Measurements from ENCODE around the gene OLIG2.
A peak's percentile ranks its signal among the peaks of the same experiment; 100 is the strongest.

Gene OLIG2

DNA sequence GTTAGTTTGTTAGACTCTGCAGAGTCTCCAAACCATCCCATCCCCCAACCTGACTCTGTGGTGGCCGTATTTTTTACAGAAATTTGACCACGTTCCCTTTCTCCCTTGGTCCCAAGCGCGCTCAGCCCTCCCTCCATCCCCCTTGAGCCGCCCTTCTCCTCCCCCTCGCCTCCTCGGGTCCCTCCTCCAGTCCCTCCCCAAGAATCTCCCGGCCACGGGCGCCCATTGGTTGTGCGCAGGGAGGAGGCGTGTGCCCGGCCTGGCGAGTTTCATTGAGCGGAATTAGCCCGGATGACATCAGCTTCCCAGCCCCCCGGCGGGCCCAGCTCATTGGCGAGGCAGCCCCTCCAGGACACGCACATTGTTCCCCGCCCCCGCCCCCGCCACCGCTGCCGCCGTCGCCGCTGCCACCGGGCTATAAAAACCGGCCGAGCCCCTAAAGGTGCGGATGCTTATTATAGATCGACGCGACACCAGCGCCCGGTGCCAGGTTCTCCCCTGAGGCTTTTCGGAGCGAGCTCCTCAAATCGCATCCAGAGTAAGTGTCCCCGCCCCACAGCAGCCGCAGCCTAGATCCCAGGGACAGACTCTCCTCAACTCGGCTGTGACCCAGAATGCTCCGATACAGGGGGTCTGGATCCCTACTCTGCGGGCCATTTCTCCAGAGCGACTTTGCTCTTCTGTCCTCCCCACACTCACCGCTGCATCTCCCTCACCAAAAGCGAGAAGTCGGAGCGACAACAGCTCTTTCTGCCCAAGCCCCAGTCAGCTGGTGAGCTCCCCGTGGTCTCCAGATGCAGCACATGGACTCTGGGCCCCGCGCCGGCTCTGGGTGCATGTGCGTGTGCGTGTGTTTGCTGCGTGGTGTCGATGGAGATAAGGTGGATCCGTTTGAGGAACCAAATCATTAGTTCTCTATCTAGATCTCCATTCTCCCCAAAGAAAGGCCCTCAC is at the start of gene OLIG2:
OLIG2 (plus strand) TSS at position 447 of the 954 bp plus-strand sequence. CDS start 928 bp downstream, outside the sequence.
- DNase-seq: peak; percentile 38 to 61 (median 46)

DNA sequence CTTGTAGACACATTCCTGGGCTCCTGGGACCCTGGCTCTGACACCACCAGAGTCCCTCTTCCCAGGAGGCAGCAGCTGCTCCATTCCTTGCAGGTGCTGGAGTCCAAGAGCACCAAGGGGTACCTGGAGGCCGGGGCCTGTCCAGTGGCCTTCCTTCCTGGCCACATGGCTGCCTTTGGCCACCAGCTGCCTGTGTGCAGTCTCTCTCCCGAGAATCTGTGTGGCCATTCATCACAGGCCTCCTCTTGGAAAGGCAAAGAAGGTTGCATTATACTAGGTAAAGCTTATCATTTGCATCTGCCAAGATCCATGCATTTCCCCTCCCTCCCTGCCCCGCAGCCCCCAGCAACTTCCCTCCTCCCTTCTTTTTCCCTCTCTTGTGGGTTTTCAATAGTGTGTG is 48.9 kb upstream of the OLIG2 start:
- DNase-seq: no peak

DNA sequence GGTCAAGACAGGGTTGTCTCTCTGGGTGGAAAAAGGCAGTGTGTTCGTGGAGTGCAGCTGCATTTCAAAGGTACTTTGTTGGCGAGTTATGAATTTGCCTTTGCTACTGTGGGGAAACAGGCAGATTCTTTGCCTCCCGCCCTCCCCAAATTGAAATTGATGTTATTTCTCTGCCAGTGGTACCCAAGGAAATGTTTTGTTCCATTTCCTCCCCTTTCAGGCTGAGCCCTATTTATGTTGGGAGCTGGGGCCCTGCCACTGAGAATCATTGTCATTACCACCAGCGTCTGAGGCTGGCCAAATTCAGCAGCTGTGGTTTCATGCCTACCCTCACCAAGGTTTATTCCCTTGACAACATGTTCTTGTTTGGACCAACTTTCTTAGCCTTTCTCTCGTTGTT is 48.5 kb upstream of the OLIG2 start:
- DNase-seq: no peak

DNA sequence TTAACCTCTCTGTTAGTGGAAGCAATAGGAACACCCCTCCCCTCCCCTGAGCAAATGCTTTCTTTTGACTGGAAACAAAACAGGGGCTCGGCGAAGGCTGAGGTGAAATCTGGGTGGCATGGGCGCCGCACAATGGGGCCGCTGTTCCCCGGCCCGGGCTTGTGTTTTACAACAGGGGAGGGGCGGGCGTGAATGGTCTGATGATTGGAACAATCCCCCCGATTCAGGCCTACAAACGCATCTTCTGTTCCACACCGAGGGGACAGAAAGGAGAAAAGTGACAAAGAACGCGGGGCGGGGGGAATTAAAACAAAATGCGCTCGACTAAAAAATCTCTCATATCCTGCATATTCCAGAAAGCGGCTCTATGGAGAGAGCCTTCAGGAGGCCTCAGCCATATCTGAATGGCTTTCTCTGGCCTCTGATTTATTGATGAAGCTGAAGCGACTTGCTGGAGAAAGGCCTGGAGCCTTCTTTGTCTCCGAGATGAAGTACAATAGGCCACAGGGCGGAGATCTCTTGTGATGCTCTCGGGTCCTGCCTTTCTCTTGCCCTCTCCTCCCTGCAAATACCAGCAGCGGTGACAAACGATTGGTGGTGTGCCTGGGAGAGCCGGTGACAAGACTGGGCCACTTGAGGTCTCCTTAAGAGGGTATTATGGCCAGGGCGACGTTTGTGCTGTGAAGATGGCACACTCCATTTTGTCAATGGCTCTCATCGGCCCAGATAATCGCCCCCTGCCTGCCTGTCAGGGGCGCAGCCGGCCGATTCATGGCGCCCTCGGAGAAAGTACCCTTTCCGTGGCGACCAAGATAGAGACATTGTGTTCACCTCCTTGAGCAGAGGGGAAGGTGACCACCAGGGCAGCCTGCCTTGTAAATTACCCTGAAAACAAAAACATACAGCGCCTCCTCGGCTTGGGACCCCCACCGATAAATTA is 47.1 kb upstream of the OLIG2 start:
- no peak for DNase-seq

DNA sequence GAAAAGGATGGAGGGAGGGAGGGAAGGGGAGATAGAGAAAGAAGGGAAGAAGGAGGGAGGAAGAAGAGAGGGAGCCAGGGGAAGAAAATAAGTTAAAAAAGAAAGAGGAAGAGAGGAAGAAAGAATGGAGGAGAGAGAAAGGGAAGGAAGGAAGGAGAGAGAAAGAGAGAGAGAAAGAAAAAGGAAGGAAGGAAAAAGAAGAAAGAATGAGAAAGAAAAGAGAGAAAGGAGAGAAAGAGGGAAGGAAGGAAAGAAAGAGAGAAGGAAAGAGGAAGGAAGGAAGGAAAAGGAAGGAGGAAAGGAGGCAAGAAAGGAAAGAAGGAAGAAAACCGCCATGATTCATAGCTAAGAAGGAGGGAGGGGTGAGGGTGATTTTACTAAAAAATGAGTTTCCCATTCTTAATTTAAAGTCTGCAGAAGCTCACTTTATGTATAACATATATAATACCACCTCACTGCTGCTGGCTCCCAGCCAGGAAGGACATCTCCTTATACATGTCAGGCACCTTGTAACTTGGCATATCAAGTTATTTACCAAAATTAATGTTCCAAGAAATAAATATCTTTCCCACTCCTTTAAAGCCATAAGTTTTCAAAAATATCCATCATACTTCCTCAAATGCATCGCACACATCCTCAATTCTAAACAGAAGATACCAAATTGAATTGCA is 46.0 kb upstream of the OLIG2 start:
- peak; percentile 13 to 33 (median 30) for DNase-seq

DNA sequence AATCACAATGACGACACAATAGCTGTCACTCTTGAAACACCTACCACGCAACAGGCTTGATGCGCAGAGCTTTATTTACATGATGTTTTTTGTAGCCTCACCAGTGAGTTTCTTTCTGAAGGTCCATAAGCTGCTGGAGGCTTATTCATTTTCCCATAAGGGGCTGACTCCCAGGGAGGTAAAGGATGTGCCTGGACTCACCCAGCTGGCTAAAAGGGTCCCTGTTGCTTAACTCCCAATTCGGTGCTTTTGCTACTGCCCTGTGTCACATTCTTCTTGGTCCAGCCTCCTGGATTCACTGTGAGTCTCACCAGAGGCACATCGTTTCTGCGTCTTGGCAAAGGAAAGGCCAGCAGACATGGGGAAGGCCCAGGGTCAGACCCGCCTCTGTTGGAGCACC is 44.6 kb upstream of the OLIG2 start:
- no peak for DNase-seq

DNA sequence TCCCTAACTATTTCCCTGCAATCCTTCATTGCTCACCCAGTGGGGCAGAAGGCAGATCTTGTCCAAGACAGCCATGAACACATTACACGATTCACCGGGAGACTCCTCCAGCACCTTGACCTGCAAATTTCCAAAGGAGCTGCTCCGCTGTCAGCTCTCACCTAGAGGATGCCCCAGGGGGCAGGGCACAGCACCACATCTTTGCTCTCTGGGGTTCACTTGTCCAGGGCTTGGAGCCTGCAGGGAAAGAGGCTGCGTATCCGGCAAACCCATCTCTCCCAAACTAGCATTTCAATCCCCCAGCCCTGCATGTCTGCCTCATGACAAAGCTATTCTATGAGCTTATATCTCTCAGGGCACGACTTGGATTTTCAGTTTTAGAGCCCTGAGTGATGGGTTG is 35.1 kb upstream of the OLIG2 start:
- no peak for DNase-seq

DNA sequence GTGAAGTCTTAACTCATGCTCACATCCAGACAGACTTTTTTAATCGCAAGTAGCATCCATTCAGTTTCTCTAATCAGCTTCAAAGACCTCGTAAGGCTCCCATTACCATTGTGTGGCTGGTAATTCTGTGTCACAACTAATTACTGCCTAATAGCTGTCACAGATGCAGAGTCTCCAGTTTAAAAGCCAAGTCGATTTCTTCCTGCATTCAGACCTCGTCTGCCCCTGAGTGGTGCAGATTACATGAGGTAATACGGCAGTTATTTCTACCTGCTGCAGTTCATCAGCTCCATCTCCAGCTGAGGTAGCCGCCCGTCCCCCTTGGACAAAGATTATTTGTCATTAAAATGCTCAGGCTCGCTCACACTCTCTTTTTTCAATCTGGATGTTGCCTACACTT is 34.4 kb upstream of the OLIG2 start:
- DNase-seq: no peak

DNA sequence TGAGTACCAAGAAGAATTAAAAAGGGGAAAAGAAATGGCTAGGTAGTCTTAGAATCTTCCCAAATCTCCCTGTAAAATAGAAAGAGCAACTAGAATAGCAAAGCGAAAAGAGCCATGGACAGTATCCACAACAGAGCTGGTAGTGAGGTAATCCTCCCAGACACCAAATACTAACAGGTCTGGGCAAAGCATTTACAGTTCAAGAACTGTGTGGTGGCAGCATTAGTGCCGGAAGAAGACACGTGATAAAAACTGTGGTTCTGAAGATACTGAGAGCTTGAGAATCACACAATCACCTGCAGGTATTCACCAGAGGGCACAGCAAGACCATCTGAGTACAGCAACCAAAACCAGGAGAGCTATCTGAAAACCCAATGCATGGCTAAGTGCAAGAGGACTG is 31.8 kb upstream of the OLIG2 start:
- no peak for DNase-seq

DNA sequence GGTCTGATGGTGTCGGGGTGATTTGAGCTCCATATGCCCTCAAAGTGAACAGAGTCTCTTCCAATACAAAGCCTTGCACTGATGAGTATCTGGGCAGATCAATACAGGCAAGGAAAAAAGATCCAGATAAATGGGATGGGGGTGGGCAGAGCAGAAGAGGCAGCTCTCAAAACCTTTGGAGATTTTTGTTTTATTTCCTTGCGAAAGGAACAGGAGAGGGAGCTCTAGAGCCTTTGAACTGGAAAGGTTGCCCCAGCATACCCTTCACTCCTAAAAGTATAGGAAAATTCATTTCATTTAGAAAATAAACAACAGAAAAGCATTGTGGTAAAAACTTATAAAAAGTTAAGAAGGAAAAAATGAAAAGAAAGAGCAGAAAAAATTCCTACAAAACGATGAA is 31.4 kb upstream of the OLIG2 start:
- peak; percentile 60 to 75 (median 64) for DNase-seq

DNA sequence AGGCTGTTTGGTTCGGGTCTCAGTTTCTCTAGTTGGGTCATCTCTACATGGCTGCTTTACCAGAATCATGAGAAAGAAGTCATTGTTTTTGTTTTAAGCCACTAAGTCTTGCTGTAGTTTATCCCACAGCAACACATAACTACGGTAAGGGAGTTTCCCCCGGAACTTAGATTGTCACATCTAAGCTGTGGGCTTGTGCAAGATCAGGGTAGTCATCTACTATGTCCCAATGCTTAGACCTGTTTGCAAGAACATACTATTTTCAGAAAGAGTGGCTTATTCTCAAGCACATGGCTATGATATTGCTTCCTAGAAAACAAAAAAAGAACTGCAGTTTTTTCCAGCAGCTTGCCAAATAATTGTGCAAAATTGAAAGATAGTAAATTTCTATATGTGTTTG is 18.0 kb upstream of the OLIG2 start:
- DNase-seq: peak; percentile 89 to 98 (median 97)

DNA sequence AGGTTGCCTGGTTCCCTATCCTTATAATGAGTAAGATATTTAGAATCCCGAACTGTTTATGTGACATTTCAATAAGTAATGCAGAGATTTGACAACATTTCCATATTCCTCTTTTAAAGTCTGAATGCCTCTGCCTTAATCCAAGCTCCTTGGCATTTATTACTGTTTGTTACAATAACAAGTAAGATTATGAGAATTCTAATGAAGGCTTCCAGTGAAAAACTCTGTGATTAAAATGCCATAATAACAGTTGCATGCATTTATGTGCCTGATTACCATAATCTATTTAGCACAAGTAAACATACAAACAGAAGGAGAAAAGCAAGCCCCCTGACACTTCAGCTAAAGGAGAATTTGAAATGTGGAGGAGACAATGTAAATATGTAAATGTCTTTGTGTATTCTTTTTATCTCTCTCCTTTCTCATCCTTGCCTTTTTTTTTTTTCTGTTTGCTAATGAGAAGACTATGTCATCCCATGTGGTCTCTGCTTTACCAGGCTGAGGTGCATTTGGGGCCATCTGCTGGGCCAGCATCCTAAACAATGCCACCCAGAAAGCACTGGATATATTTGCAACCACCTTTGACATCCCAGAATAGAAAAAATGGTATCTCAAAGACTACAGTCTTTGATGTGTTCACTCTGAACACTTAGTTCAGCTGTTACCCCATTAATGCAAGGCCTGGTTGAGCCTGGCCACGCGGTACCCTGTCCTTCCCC is 17.2 kb upstream of the OLIG2 start:
- DNase-seq: no peak

DNA sequence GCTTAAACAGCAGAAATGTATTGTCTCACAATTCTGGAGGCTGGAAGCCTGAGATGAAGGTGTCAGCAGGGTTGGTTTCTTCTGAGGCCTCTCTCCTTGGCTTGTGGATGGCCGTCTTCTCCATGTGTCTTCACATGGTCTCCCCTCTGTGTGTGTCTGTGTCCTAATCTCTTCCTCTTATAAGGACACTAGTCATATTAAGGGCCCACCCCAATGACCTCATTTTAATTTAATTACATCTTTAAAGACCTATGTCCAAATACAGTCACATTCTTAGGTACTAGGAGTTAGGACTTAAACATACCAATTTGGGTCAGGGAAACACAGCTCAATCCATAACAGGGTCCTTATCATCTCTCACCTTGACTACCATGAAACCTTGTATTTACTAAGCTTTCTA is 14.8 kb upstream of the OLIG2 start:
- peak in 2 of 3 donors; percentile 61 to 62 for DNase-seq

DNA sequence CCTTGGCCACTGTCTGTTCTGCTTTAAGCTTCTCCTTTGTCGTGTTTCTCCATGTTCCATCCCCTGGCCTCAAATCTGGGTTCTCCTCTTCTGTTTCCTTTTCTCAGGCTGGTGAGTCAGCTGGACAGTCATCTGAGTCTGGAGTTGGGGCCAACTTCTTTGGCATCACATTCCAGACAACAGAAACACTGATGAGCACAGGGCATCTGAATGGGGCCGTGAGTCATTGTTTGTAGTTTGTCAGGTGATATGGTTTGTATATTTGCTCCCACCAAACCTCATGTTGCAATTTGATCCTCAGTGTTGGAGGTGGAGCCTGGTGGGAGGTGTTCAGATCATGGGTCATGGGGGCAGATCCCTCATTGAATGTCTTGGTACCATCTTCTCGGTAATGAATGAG is 14.3 kb upstream of the OLIG2 start:
- DNase-seq: peak; percentile 93 to 99 (median 98)

DNA sequence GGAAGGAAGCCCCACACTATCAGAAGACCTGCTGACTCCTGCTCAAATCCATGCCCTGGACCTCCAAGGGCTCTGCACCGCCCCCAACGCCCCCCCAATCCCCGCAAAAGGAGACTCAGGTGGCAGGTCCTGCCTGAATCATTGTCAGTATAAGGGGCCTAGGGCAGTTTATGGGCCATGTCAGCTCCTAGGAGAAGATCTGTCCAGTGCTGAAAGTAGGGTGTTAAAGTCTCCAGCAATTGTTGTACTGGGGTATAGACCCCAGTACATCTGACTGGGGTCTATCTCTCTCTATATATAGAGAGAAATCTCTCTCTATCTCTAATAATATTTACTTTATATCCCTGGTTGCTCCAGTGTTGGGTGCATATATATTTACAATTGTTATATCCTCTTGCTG is 12.1 kb upstream of the OLIG2 start:
- no peak for DNase-seq

DNA sequence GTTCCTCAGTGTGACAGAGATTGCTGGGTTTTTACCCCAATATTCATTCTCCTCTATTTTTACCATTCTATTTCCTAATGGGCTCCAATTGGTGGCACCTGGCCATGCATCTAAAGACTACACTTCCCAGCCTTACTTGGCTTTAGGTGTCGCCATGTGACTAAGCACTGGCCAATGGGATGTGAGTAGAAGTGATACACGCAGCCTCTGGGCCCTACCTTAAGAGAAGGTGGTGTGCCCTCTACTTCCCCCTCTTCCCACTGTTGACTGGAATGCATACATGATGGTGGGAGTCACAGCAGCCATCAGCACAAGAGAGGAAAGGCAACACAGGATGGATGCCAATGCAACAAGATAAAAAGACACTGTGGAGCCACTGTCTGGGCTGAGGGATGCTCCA is 11.4 kb upstream of the OLIG2 start:
- DNase-seq: no peak

DNA sequence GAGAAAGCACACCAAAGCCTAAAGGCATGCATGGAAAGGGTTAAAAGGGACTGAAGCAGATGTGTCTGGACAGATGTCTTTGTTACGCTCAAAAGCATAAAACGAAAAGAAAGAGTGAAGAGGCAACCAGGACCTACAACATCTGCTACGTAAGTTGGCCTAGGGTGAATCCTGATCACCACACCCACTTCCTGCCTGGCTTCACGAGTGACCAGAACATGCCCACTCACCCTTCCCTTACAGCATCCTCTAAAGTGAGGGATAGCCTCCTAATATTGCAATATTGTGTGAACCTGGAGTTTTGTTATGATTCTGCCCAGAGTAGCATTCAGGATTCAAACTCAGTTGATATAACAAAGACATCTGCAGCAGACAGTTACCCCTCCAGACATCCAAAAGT is 10.6 kb upstream of the OLIG2 start:
- peak; percentile 42 to 51 (median 42) for DNase-seq

DNA sequence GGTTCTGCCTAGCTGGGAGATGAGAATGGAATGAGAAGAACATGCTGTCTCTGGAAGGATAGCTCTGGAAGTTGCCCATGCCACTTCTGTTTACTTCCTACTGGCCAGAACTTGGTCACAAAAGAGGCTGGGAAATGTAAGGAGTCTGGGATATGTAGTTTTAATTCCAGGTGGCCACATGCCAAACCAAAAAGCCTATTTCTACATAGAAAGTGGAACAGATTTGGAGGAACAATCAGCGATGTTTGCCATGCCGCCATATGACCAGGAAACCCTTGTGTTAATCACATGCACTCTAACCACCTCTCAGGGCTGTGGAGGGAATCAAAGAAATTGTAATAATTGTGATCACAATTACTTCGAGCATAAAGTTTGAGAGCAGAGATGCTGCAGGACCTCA is 10.0 kb upstream of the OLIG2 start:
- DNase-seq: no peak

DNA sequence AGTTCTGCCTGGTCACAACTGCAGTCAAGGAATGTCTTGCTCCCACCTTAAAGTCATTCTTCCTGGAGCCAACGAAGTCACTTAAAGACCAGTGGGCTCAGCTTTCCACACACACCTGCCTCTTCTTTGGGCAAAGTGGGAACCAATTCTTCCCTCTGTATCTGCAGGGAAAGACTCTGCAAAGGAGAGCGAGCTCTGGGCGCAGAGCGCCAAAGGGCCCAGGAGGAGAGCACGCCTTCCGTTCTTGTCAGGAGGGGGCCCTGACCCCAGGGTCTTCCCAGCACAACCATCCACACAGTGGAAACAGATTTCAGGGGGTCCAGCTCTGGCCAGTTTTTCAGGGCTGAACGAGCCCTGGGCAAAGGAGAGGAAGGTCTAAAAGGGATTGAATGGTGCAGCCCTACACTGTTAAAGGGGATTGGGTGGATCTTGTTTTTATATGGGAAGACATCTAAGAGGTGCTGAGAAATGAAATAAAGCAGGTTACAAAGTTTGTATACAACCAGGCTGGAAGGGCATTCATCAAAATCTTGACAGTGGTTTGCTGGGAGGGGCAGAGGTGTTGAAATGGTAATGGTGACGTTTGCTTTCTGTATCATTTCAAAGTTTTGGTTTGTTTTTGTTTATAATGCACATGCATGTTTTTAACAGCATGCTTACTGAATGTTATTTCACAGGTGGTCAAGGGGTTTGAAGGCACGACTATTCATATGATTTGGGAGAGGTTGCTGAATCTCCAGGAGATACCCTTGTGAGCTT is 6.8 kb upstream of the OLIG2 start:
- no peak for DNase-seq

DNA sequence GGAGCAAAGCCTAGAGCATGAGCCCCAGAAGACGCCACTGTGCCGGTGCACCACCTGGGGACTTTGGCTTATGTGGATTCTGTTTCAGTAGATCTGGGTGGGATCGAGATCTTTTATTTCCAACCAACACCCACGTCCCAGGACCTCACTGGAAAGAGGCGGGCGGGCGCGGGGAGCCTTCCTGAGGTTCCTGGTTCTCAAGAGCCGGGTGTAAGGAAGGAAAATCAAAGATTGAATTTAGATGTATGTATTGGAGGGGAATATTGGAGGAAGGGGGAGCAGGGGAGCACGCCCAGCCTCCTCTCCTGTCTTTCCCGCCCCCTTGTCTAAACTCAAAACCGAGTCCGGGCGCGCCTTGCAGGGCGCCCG is 6.2 kb upstream of the OLIG2 start:
- no peak for DNase-seq

DNA sequence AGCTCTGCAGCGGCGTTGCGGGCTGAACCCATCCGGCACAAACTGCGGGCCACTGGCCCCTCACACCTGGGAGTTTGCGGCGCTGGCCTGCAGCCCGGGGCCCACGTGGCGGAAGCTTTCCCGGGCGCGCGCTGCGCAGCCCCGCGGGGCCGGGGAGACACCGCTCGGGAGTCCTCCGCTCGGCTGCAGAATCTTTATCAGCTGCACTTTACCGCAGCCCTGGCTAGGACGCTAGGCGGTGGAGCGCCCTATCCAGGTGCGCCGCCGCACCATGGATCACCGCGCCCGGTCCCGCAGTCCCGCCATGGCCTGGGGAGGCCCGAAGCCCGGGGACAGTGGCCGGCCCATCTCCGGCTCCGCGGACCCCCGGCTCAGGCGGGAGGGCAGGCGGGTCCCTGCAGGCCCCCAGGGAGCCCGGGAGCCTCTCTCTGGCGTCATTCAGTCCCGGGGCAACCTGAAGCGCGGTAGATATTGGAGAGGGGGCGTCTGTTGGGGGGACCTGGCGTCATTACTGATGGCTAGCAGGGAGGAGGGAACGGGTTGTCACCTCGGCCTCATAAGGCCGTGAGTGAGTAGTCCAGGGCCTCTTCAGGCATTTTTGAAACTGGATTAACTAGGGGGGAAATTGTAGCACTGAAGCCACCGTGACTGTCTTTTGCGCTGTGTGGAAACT is 5.7 kb upstream of the OLIG2 start:
- DNase-seq: no peak

Measured in suppressor macrophage treated with lipopolysaccharide for 1 hour (primary cell).